Measurements from ENCODE around the gene ZBTB24.

ZBTB24 gene

GRCh38 chr6:109482905-109483734 is at the start of gene ZBTB24:
Gene ZBTB24, minus strand, starts transcription at chr6:109483219. Its CDS starts 1,193 bp downstream, at chr6:109482026.
- ATAC-seq (ENCODE audit: low read depth) (peak; percentile 86), DNase-seq (ENCODE audit: low spot score) (peak; percentile 86)
- TF ChIP-seq, protein P1, sequence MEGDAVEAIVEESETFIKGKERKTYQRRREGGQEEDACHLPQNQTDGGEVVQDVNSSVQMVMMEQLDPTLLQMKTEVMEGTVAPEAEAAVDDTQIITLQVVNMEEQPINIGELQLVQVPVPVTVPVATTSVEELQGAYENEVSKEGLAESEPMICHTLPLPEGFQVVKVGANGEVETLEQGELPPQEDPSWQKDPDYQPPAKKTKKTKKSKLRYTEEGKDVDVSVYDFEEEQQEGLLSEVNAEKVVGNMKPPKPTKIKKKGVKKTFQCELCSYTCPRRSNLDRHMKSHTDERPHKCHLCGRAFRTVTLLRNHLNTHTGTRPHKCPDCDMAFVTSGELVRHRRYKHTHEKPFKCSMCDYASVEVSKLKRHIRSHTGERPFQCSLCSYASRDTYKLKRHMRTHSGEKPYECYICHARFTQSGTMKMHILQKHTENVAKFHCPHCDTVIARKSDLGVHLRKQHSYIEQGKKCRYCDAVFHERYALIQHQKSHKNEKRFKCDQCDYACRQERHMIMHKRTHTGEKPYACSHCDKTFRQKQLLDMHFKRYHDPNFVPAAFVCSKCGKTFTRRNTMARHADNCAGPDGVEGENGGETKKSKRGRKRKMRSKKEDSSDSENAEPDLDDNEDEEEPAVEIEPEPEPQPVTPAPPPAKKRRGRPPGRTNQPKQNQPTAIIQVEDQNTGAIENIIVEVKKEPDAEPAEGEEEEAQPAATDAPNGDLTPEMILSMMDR (IDR thresholded peaks at IDR 0.05; ENCODE audit: poor library complexity, severe bottlenecking), result no peak
- Histone ChIP-seq H3K27ac (ENCODE audit: poor library complexity, severe bottlenecking) (peak within 1 kb of the TSS; percentile 12), H3K4me3 (ENCODE audit: severe bottlenecking) (peak within 1 kb of the TSS; percentile 98), H3K27me3 (ENCODE audit: insufficient read depth, poor library complexity, severe bottlenecking) (no peaks in the 10 kb centered on the region), H3K36me3 (ENCODE audit: low read depth) (peaks cover 37% of the 10 kb centered on the region), H3K9me3 (ENCODE audit: severe bottlenecking) (no peaks in the 10 kb centered on the region), H3K4me1 (ENCODE audit: insufficient read depth, poor library complexity, severe bottlenecking) (peaks cover 25% of the 10 kb centered on the region)

DNA sequence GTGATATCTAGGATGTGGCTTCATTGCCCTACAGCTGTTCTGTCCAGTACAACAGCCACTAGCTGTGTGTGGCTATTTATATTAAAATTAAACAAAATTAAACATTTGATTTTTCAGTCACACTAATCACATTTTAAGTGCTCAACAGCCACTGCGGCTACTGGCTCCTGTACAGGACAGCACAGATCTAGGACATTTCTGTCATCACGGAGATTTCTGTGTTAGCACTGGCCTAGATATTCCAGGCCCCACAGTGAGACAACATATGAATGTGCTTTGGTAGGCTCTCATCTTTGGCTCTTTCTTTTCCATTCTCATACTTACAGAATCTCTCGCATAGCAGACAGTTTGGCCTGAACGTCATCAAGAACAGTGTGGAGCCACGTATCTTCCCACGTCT is 48.4 kb upstream of the ZBTB24 start:
- no peaks in the 10 kb centered on the region for H3K36me3 ChIP-seq (ENCODE audit: low read depth)
- TF ChIP-seq, protein P1 (IDR thresholded peaks at IDR 0.05; ENCODE audit: poor library complexity, severe bottlenecking), result no peak
- no peaks in the 10 kb centered on the region for H3K27me3 ChIP-seq (ENCODE audit: insufficient read depth, poor library complexity, severe bottlenecking)
- no peak overlapping the region for H3K4me3 ChIP-seq (ENCODE audit: severe bottlenecking)
- no peak for ATAC-seq (ENCODE audit: low read depth)
- no peaks in the 10 kb centered on the region for H3K9me3 ChIP-seq (ENCODE audit: severe bottlenecking)
- no peak for DNase-seq (ENCODE audit: low spot score)
- no peaks in the 10 kb centered on the region for H3K4me1 ChIP-seq (ENCODE audit: insufficient read depth, poor library complexity, severe bottlenecking)
- H3K27ac ChIP-seq (ENCODE audit: poor library complexity, severe bottlenecking), result no peak overlapping the region

- TF ChIP-seq, protein P1 (IDR thresholded peaks at IDR 0.05; ENCODE audit: poor library complexity, severe bottlenecking), result peak; percentile 13
- peaks cover 2% of the 10 kb centered on the region for H3K9me3 ChIP-seq (ENCODE audit: severe bottlenecking)
- ATAC-seq (ENCODE audit: low read depth), result peak; percentile 72
- no peaks in the 10 kb centered on the region for H3K36me3 ChIP-seq (ENCODE audit: low read depth)
- no peak overlapping the region for H3K27ac ChIP-seq (ENCODE audit: poor library complexity, severe bottlenecking)
- H3K4me1 ChIP-seq (ENCODE audit: insufficient read depth, poor library complexity, severe bottlenecking), result no peaks in the 10 kb centered on the region
- no peaks in the 10 kb centered on the region for H3K27me3 ChIP-seq (ENCODE audit: insufficient read depth, poor library complexity, severe bottlenecking)
- DNase-seq (ENCODE audit: low spot score), result no peak
- no peak overlapping the region for H3K4me3 ChIP-seq (ENCODE audit: severe bottlenecking)
Measured at GRCh38 chr6:109527989-109528388, 45.0 kb upstream of the ZBTB24 start.

DNA sequence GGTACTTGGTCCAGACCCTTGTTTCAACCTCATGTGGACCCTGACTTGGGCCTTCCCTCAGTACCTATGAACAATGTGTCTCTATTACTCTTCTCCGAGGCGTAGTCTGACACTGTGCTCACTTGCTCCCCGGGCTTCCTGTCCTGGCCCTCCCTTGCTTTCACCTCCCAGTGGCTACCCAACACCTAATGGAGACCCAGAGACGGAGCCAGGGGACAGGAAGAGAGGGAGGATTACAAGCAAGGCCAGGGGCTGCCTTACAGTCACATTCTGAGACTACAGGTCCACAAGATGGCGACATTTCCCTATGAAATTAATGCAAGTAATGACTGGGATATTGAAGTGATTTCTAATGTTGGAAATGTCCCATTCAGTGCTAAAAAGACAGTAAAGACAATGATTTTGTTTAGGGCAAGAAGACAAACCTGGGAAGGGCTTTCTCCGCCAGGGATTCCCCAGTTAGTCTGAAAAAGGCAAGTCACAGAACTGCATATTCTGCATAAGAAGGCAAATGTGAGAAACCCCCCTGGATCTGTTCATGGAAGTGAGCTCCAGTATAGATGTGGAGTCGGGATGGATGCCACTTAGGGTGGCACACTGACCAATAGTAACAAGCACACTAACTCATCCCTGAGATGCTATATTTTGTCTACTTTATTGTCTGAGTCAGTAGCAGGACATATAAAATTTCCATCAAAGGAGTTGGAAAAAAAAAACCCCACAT is 44.0 kb upstream of the ZBTB24 start:
- DNase-seq (ENCODE audit: low spot score), result no peak
- H3K4me3 ChIP-seq (ENCODE audit: severe bottlenecking), result no peak overlapping the region
- TF ChIP-seq, protein P1 (IDR thresholded peaks at IDR 0.05; ENCODE audit: poor library complexity, severe bottlenecking), result peak; percentile 67
- H3K4me1 ChIP-seq (ENCODE audit: insufficient read depth, poor library complexity, severe bottlenecking), result no peaks in the 10 kb centered on the region
- peaks cover 2% of the 10 kb centered on the region for H3K9me3 ChIP-seq (ENCODE audit: severe bottlenecking)
- H3K27ac ChIP-seq (ENCODE audit: poor library complexity, severe bottlenecking), result no peak overlapping the region
- peak; percentile 88 for ATAC-seq (ENCODE audit: low read depth)
- H3K36me3 ChIP-seq (ENCODE audit: low read depth), result no peaks in the 10 kb centered on the region
- no peaks in the 10 kb centered on the region for H3K27me3 ChIP-seq (ENCODE audit: insufficient read depth, poor library complexity, severe bottlenecking)

Measured in RWPE2 (cell line).